HG03520 (cell line): ENCODE measurements around the gene MALT1.
A peak's percentile ranks its signal among the peaks of the same experiment; 100 is the strongest.
"Not testable (repeated sequence)": the region's sequence is repeated elsewhere in the genome, so short reads cannot be mapped to it uniquely, and the experiment has no call there.

Experiments
- ATAC-seq: cut with Tn5 transposase; IDR thresholded peaks from one replicate; pipeline ENCODE4 v1.9.1; 2021; ENCODE audit warnings: mild to moderate bottlenecking, moderate library complexity; ENCODE audit not compliant: unreplicated experiment

MALT1 gene

GRCh38 chr18:58766946-58767345 is 95.7 kb downstream of the MALT1 start:
- ATAC-seq: no peak

- peak; percentile 83 for ATAC-seq
Observed at GRCh38 chr18:58768293-58768974, 97.2 kb downstream of the MALT1 start.

GRCh38 chr18:58769321-58769720 is 98.1 kb downstream of the MALT1 start:
- ATAC-seq: no peak

GRCh38 chr18:58770601-58771000 is 99.3 kb downstream of the MALT1 start:
- no peak for ATAC-seq

- ATAC-seq: no peak
Observed at GRCh38 chr18:58772161-58772560, 100.9 kb downstream of the MALT1 start.

- no peak for ATAC-seq
Observed at GRCh38 chr18:58776084-58776483, 104.8 kb downstream of the MALT1 start.

GRCh38 chr18:58776541-58776940 is 105.3 kb downstream of the MALT1 start:
- ATAC-seq: not testable (repeated sequence)

- ATAC-seq: no peak
Observed at GRCh38 chr18:58777471-58777870, 106.2 kb downstream of the MALT1 start.

- no peak for ATAC-seq
Observed at GRCh38 chr18:58779529-58779928, 108.3 kb downstream of the MALT1 start.

- no peak for ATAC-seq
Observed at GRCh38 chr18:58780045-58780444, 108.8 kb downstream of the MALT1 start.

GRCh38 chr18:58781627-58782194 is 110.4 kb downstream of the MALT1 start:
- peak; percentile 60 for ATAC-seq

GRCh38 chr18:58784601-58785137 is 113.4 kb downstream of the MALT1 start:
- no peak for ATAC-seq

- no peak for ATAC-seq
Observed at GRCh38 chr18:58785171-58785805, 114.0 kb downstream of the MALT1 start.

- ATAC-seq: no peak
Observed at GRCh38 chr18:58785870-58786269, 114.6 kb downstream of the MALT1 start.

GRCh38 chr18:58787536-58788149 is 116.4 kb downstream of the MALT1 start:
- ATAC-seq: no peak

GRCh38 chr18:58788470-58788869 is 117.2 kb downstream of the MALT1 start:
- no peak for ATAC-seq

- ATAC-seq: no peak
Observed at GRCh38 chr18:58788971-58789875, 118.0 kb downstream of the MALT1 start.

GRCh38 chr18:58789876-58790240 is 118.6 kb downstream of the MALT1 start:
- no peak for ATAC-seq

- peak; percentile 84 for ATAC-seq
Observed at GRCh38 chr18:58792086-58792485, 120.8 kb downstream of the MALT1 start.

GRCh38 chr18:58793361-58793760 is 122.1 kb downstream of the MALT1 start:
- ATAC-seq: no peak

- no peak for ATAC-seq
Observed at GRCh38 chr18:58796220-58796619, 125.0 kb downstream of the MALT1 start.
